Parathyroid adenoma (tissue), 2 donors: ENCODE results near the gene RPN2.

Source experiments
- H2AFZ ChIP-seq: fragments of 300-600 bp; sonication (generic); one replicate; pipeline ENCODE4 v1.7.0; 2017; ENCODE audit warnings: antibody characterized with exemption, mild to moderate bottlenecking
- H3K27ac ChIP-seq: fragments of 300-600 bp; sonication (generic); one replicate; pipeline ENCODE4 v1.7.0; 2017
- H3K27me3 ChIP-seq: fragments of 300-600 bp; sonication (generic); one replicate; pipeline ENCODE4 v1.7.0; 2017; ENCODE audit warnings: low read length; ENCODE audit not compliant: control insufficient read depth, insufficient read depth
- H3K36me3 ChIP-seq: fragments of 300-600 bp; sonication (generic); one replicate; pipeline ENCODE4 v1.7.0; 2017; ENCODE audit warnings: low read length; ENCODE audit not compliant: control insufficient read depth, insufficient read depth
- H3K4me1 ChIP-seq: fragments of 300-600 bp; sonication (generic); one replicate; pipeline ENCODE4 v1.7.0; 2017; ENCODE audit warnings: control low read depth
- H3K4me2 ChIP-seq: fragments of 300-600 bp; sonication (generic); one replicate; pipeline ENCODE4 v1.7.0; 2017; ENCODE audit warnings: low read length
- H3K4me3 ChIP-seq: fragments of 300-600 bp; sonication (generic); one replicate; pipeline ENCODE4 v1.7.0; 2017; ENCODE audit warnings: low read depth, low read length
- H3K79me2 ChIP-seq: fragments of 300-600 bp; sonication (generic); one replicate; pipeline ENCODE4 v1.7.0; 2017; ENCODE audit warnings: control low read depth
- H3K9ac ChIP-seq: fragments of 300-600 bp; sonication (generic); one replicate; pipeline ENCODE4 v1.7.0; 2017; ENCODE audit warnings: mild to moderate bottlenecking
- H3K9me3 ChIP-seq: fragments of 300-600 bp; sonication (generic); one replicate; pipeline ENCODE4 v1.7.0; 2017; ENCODE audit warnings: low read length; ENCODE audit not compliant: control insufficient read depth
- CTCF ChIP-seq: fragments of 300-600 bp; sonication (generic); IDR thresholded peaks from one replicate; pipeline ENCODE4 v1.7.0; 2017; ENCODE audit warnings: antibody characterized with exemption, mild to moderate bottlenecking
- donor health status: primary hyperparathyroidism.

RPN2 gene

DNA sequence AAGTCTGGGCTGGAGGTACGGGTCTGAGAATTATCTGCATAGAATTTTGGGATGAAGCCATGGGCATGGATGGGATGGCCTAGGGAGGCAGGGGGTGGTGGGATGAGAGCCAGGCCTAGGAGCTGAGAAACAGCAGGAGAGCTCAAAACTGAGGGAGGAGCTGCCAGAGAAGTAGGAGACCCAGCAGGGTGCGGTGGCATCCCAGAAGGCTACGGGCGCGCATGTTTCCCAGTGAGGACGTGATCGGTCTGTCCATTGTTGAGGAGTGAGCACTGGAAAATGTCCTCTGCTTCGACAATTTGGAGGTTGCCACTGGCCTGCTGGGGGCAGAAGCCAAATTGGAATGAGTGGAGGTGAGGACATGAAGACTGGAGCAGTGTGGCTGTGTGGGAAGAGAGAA is 14.7 kb downstream of the RPN2 start:
- Histone ChIP-seq H2AFZ (no peak overlapping the region), H3K4me2 (no peak overlapping the region), H3K79me2 (peaks cover 47% of the 10 kb centered on the region), H3K36me3 (no peaks in the 10 kb centered on the region), H3K27me3 (no peaks in the 10 kb centered on the region), H3K4me1 (peaks cover 6% of the 10 kb centered on the region), H3K27ac (no peak overlapping the region), H3K4me3 (no peak overlapping the region), H3K9ac (no peak overlapping the region), H3K9me3 (no peaks in the 10 kb centered on the region)
- TF ChIP-seq CTCF, result no peak

DNA sequence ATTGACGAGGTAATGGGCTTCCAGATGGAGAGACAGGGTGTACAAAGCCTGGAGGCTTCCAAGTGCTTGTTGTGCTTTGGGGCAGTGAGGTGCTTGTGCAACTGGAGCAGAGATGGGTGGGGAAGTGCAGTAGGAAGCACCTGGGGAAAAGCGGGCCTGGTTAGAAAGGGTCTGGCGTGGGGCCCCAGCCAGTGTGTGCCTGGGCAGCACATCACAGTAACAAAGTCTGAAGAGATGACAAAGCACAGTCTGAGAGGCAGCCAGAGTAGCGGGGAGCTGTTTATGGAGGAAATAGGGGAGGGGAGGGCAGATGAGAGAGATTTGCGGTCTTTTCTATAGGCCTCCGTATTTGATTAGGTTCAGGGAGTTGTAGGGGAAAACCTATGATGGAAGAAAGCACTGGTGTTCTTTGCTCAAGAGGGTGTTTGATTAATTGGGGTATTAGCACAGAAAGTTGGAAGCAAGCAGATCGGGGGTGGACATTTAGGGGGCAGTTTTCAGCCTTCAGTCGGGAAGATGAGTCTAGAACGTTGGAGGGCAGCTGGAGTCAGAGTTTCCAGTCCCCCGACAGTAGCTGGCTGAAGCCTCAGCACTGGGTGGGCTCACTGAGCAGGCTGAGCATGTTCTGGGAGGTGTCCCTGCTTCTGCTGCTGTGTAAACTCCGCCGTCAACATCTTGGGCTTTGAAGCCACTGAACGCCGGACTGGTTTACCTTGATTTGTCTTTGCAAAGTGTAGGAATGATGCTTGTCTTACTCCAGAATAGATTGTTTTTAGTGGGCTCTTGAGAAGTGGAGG is 15.7 kb downstream of the RPN2 start:
- TF ChIP-seq CTCF, result no peak
- H3K4me3 ChIP-seq, result no peak overlapping the region
- no peaks in the 10 kb centered on the region for H3K9me3 ChIP-seq
- no peaks in the 10 kb centered on the region for H3K36me3 ChIP-seq
- H3K4me2 ChIP-seq, result no peak overlapping the region
- peaks cover 6% of the 10 kb centered on the region for H3K4me1 ChIP-seq
- H3K27me3 ChIP-seq, result no peaks in the 10 kb centered on the region
- H3K79me2 ChIP-seq, result peaks cover 42% of the 10 kb centered on the region
- no peak overlapping the region for H3K27ac ChIP-seq
- no peak overlapping the region for H2AFZ ChIP-seq
- no peak overlapping the region for H3K9ac ChIP-seq

- H3K9me3 ChIP-seq, result no peaks in the 10 kb centered on the region
- H3K4me1 ChIP-seq, result no peaks in the 10 kb centered on the region
- TF ChIP-seq CTCF, result no peak
- no peak overlapping the region for H3K4me2 ChIP-seq
- no peak overlapping the region for H3K4me3 ChIP-seq
- H2AFZ ChIP-seq, result no peak overlapping the region
- peaks cover 20% of the 10 kb centered on the region for H3K79me2 ChIP-seq
- H3K36me3 ChIP-seq, result no peaks in the 10 kb centered on the region
- H3K27me3 ChIP-seq, result no peaks in the 10 kb centered on the region
- no peak overlapping the region for H3K9ac ChIP-seq
- H3K27ac ChIP-seq, result no peak overlapping the region
Observed at GRCh38 chr20:37198932-37199660, 20.0 kb downstream of the RPN2 start.

- Histone ChIP-seq H3K4me3 (no peak overlapping the region), H3K4me1 (peaks cover 3% of the 10 kb centered on the region), H3K36me3 (no peaks in the 10 kb centered on the region), H3K9ac (no peak overlapping the region), H2AFZ (no peak overlapping the region), H3K27me3 (no peaks in the 10 kb centered on the region), H3K27ac (no peak overlapping the region), H3K9me3 (no peaks in the 10 kb centered on the region), H3K4me2 (no peak overlapping the region), H3K79me2 (peaks cover 18% of the 10 kb centered on the region)
- no peak for TF ChIP-seq CTCF
Observed at GRCh38 chr20:37200376-37200775, 21.2 kb downstream of the RPN2 start.
